H1 (cell line): ENCODE measurements around the gene CLP1. TPM values are rescaled to one million over a fixed set of nuclear protein-coding genes. Genes with fewer than 3 reads are reported as not detected.

Experiments used
- CTCF ChIA-PET: fragments of 300-600 bp; sonication (Branson Sonifier 250); formaldehyde crosslinking; loops from one replicate; lab custom pipeline; 2021; ENCODE audit not compliant: partially characterized antibody; lab: Charles Lee
- POLR2A ChIA-PET: fragments of 300-600 bp; sonication (Branson Sonifier 250); formaldehyde crosslinking; loops from one replicate; lab custom pipeline; 2021; ENCODE audit warnings: inconsistent platforms; ENCODE audit not compliant: partially characterized antibody; lab: Charles Lee
- DNase-seq, 2 experiments: peaks; one replicate each; pipeline versions ENCODE4 v3.0.0 to v3.0.0-alpha.2; 2010 to 2022; ENCODE audit warnings: low spot score in 2 of 2, low read depth in 1 of 2, mixed read lengths in 1 of 2
- FAIRE-seq: peaks from 2 replicates; lab custom pipeline; 2011; peaks lifted over from hg19 to GRCh38; lab: Jason Lieb, UNC
- H2AFZ ChIP-seq: 2 replicates; pipeline ENCODE4 v1.8.1; 2012; ENCODE audit warnings: low read length, inconsistent platforms
- H2AK5ac ChIP-seq: 2 replicates; pipeline ENCODE4 v1.6.1; 2013; ENCODE audit warnings: low read depth, low read length
- H2BK120ac ChIP-seq: replicated peaks from 2 replicates; pipeline ENCODE3; 2013; ENCODE audit warnings: low read depth, low read length, inconsistent platforms
- H2BK12ac ChIP-seq: 2 replicates; pipeline ENCODE4 v1.6.1; 2013; ENCODE audit warnings: low read depth, low read length
- H2BK15ac ChIP-seq: 2 replicates; pipeline ENCODE4 v1.6.1; 2013; ENCODE audit warnings: low read length
- H2BK20ac ChIP-seq: 2 replicates; pipeline ENCODE4 v1.6.1; 2013; ENCODE audit warnings: low read length
- H2BK5ac ChIP-seq: 2 replicates; pipeline ENCODE4 v1.6.1; 2013; ENCODE audit warnings: low read depth, low read length
- H3K14ac ChIP-seq: 2 replicates; pipeline ENCODE4 v1.6.1; 2013; ENCODE audit warnings: inconsistent platforms; ENCODE audit not compliant: insufficient read length
- H3K18ac ChIP-seq: 2 replicates; pipeline ENCODE4 v1.6.1; 2013; ENCODE audit warnings: low read length; ENCODE audit errors: extremely low read depth
- H3K23ac ChIP-seq: 2 replicates; pipeline ENCODE4 v1.6.1; 2013; ENCODE audit warnings: inconsistent platforms; ENCODE audit not compliant: insufficient read length
- H3K23me2 ChIP-seq: 2 replicates; pipeline ENCODE4 v1.6.1; 2013; ENCODE audit warnings: low read depth, low read length
- H3K27ac ChIP-seq: 2 replicates; pipeline ENCODE4 v1.6.1; 2011; ENCODE audit warnings: low read depth, low read length, inconsistent platforms
- H3K27me3 ChIP-seq, 4 experiments: replicated peaks in 1 of 4; 1 replicate in 1 of 4; 2 replicates in 3 of 4; pipeline versions ENCODE4 v1.6.1 to v1.8.1; 2011 to 2013; ENCODE audit warnings: low read length in 3 of 4, mild to moderate bottlenecking in 3 of 4, inconsistent platforms in 2 of 4, mixed read lengths in 2 of 4, moderate library complexity in 1 of 4; ENCODE audit not compliant: control insufficient read depth in 3 of 4, insufficient read depth in 3 of 4; ENCODE audit errors: extremely low read depth in 1 of 4
- H3K36me3 ChIP-seq, 4 experiments: 2 replicates each; pipeline versions ENCODE4 v1.6.1 to v1.8.1; 2011 to 2013; ENCODE audit warnings: mild to moderate bottlenecking in 4 of 4, low read length in 3 of 4, moderate library complexity in 2 of 4, control low read depth in 1 of 4, inconsistent platforms in 1 of 4; ENCODE audit not compliant: insufficient read depth in 4 of 4, control insufficient read depth in 2 of 4
- H3K4ac ChIP-seq: replicated peaks from 2 replicates; pipeline ENCODE3; 2013; ENCODE audit warnings: low read length, low read depth, mixed read lengths, inconsistent platforms; ENCODE audit not compliant: insufficient read length
- H3K4me1 ChIP-seq, 4 experiments: replicated peaks in 1 of 4; 1 replicate in 1 of 4; 2 replicates in 3 of 4; pipeline versions ENCODE4 v1.6.1 to v1.8.1; 2011 to 2013; ENCODE audit warnings: low read length in 3 of 4, inconsistent platforms in 2 of 4, mixed read lengths in 1 of 4; ENCODE audit not compliant: insufficient read depth in 4 of 4, control insufficient read depth in 3 of 4
- H3K4me2 ChIP-seq, 2 experiments: 2 replicates each; pipeline versions ENCODE4 v1.6.1 to v1.8.1; 2011 to 2013; ENCODE audit warnings: low read depth in 2 of 2, low read length in 2 of 2, control low read depth in 1 of 2, inconsistent platforms in 1 of 2, mild to moderate bottlenecking in 1 of 2; ENCODE audit not compliant: insufficient read depth in 1 of 2
- H3K4me3 ChIP-seq, 4 experiments: fragments of 200-600, 300-600 bp in 1 of 4; sonication (generic), shearing (Covaris generic), sonication (Bioruptor Twin) in 1 of 4; 2 replicates each; pipeline versions ENCODE4 v1.5.1 to v1.8.1; 2011 to 2016; ENCODE audit warnings: low read length in 4 of 4, low read depth in 3 of 4, control low read depth in 2 of 4, inconsistent platforms in 2 of 4, mild to moderate bottlenecking in 2 of 4, mixed read lengths in 1 of 4, moderate library complexity in 1 of 4; ENCODE audit not compliant: insufficient read depth in 2 of 4; ENCODE audit errors: extremely low read depth in 1 of 4
- H3K56ac ChIP-seq: replicated peaks from 2 replicates; pipeline ENCODE3; 2013; ENCODE audit warnings: low read depth, mild to moderate bottlenecking, mixed read lengths, low read length, inconsistent platforms; ENCODE audit not compliant: insufficient read length
- H3K79me1 ChIP-seq: 2 replicates; pipeline ENCODE4 v1.6.1; 2013; ENCODE audit warnings: low read depth, low read length, control low read depth
- H3K79me2 ChIP-seq, 2 experiments: 2 replicates each; pipeline versions ENCODE4 v1.6.1 to v1.8.1; 2012 to 2013; ENCODE audit warnings: low read length in 2 of 2, mild to moderate bottlenecking in 2 of 2, inconsistent platforms in 1 of 2; ENCODE audit not compliant: insufficient read depth in 2 of 2, control insufficient read depth in 1 of 2
- H3K9ac ChIP-seq, 4 experiments: replicated peaks in 1 of 4; 1 replicate in 1 of 4; 2 replicates in 3 of 4; pipeline versions ENCODE4 v1.6.1 to v1.8.1; 2011 to 2013; ENCODE audit warnings: low read depth in 3 of 4, low read length in 3 of 4, control low read depth in 2 of 4, mild to moderate bottlenecking in 2 of 4, moderate library complexity in 2 of 4, inconsistent platforms in 1 of 4; ENCODE audit errors: extremely low read depth in 1 of 4
- H3K9me3 ChIP-seq, 2 experiments: 2 replicates each; pipeline versions ENCODE4 v1.6.1 to v1.8.1; 2012 to 2013; ENCODE audit warnings: mild to moderate bottlenecking in 2 of 2, moderate library complexity in 2 of 2, control low read depth in 1 of 2, inconsistent platforms in 1 of 2, low read depth in 1 of 2, low read length in 1 of 2, mixed read lengths in 1 of 2; ENCODE audit not compliant: insufficient read depth in 2 of 2
- H4K20me1 ChIP-seq, 2 experiments: replicated peaks in 1 of 2; 2 replicates each; pipeline versions ENCODE3 to v1.8.1; 2011 to 2013; ENCODE audit warnings: inconsistent platforms in 2 of 2, low read length in 2 of 2, mild to moderate bottlenecking in 1 of 2; ENCODE audit not compliant: insufficient read depth in 2 of 2, control insufficient read depth in 1 of 2
- H4K5ac ChIP-seq: 2 replicates; pipeline ENCODE4 v1.6.1; 2013; ENCODE audit warnings: low read length, low read depth, mixed read lengths, inconsistent platforms; ENCODE audit not compliant: insufficient read length
- H4K8ac ChIP-seq: 2 replicates; pipeline ENCODE4 v1.8.0; 2013; ENCODE audit warnings: mild to moderate bottlenecking, moderate library complexity, low read length, inconsistent platforms; ENCODE audit not compliant: insufficient read depth; ENCODE audit errors: extremely low read depth
- H4K91ac ChIP-seq: replicated peaks from 2 replicates; pipeline ENCODE3; 2013; ENCODE audit warnings: low read length, mixed read lengths, inconsistent platforms; ENCODE audit not compliant: insufficient read length
- CREB1 ChIP-seq: IDR thresholded peaks from 2 replicates; pipeline ENCODE4 v1.6.1; 2012; ENCODE audit warnings: inconsistent platforms
- CTCF ChIP-seq, 3 experiments: IDR thresholded peaks; 1 replicate in 2 of 3; 2 replicates in 1 of 3; pipeline versions ENCODE4 v1.5.1 to v1.6.1; 2011; ENCODE audit warnings: low read length in 3 of 3, mild to moderate bottlenecking in 3 of 3, inconsistent platforms in 2 of 3, low read depth in 1 of 3, moderate library complexity in 1 of 3; ENCODE audit not compliant: insufficient read depth in 1 of 3; ENCODE audit errors: control extremely low read depth in 1 of 3
- E2F6 ChIP-seq: IDR thresholded peaks from 2 replicates; pipeline ENCODE4 v1.6.1; 2012; ENCODE audit warnings: inconsistent platforms
- EP300 ChIP-seq, 2 experiments: IDR thresholded peaks; 1 replicate in 1 of 2; 2 replicates in 1 of 2; pipeline ENCODE4 v1.6.1; 2011 to 2012; ENCODE audit warnings: low read depth in 2 of 2, low read length in 2 of 2, mild to moderate bottlenecking in 2 of 2, borderline replicate concordance in 1 of 2, inconsistent platforms in 1 of 2, moderate library complexity in 1 of 2
- POLR2A ChIP-seq, 2 experiments: IDR thresholded peaks; 1 replicate in 1 of 2; 2 replicates in 1 of 2; pipeline ENCODE4 v1.6.1; 2011; ENCODE audit warnings: low read depth in 2 of 2, low read length in 2 of 2, mild to moderate bottlenecking in 2 of 2; ENCODE audit errors: control extremely low read depth in 1 of 2
- SIRT6 ChIP-seq: IDR thresholded peaks from one replicate; pipeline ENCODE4 v1.7.1; 2012; ENCODE audit warnings: low read length, inconsistent platforms
- TBP ChIP-seq: IDR thresholded peaks from 2 replicates; pipeline ENCODE4 v1.6.1; 2011; ENCODE audit warnings: low read depth, low read length, improper control_type of control experiment
- TEAD4 ChIP-seq: IDR thresholded peaks from 2 replicates; pipeline ENCODE4 v1.6.1; 2012; ENCODE audit warnings: low read depth, low read length, inconsistent platforms, mixed read lengths
- WGBS, 2 experiments: shearing (Covaris generic) in 1 of 2; methylation state at CpG; one replicate each; pipeline versions ENCODE4 v1.1.6 to v1.1.7; 2013 to 2015; ENCODE audit warnings: low lambda C conversion rate in 2 of 2, mixed read lengths in 2 of 2, inconsistent platforms in 1 of 2, low coverage in 1 of 2, missing lambda C conversion rate in 1 of 2; ENCODE audit not compliant: insufficient replicate concordance in 2 of 2, insufficient coverage in 1 of 2, insufficient read length in 1 of 2; ENCODE audit errors: extremely low coverage in 1 of 2, missing lambda C conversion rate in 1 of 2; 5-methylcytosine and 5-hydroxymethylcytosine counted together
- polyA plus RNA-seq, 7 experiments: library from polyadenylated mRNA; depleted of rRNA in 3 of 7; stranded (reverse) in 5 of 7; unstranded in 2 of 7; fragments of >200 nt in 5 of 7; fragments of 200-250 nt in 2 of 7; gene quantifications; 1 replicate in 5 of 7; 2 replicates in 1 of 7; 4 replicates in 1 of 7; pipeline versions ENCODE4 v1.2.1 to v1.2.3, GENCODE V29; 2011 to 2013; ENCODE audit warnings: missing spikeins in 2 of 7, mixed read lengths in 2 of 7
- total RNA-seq: library from RNA; stranded (reverse); fragmentation: NEBNext Ultra II Directional; extraction: Animal tissue kit (Norgen Biotek cat#: 25700); gene quantifications from 2 replicates; pipeline ENCODE4 v1.2.1, GENCODE V29; 2021

Gene CLP1
- total and polyA plus RNA-seq, 2 of the 8 experiments (the other 6 are each of a cell fraction or from before 2014, with no cell fraction given): 29.4 to 29.9 TPM

- Histone ChIP-seq H3K27me3 (no peaks in the 10 kb centered on the region), H4K91ac (peak within 1 kb of the TSS; percentile 97), H2AFZ (peak within 1 kb of the TSS; percentile 89), H3K79me1 (no peaks in the 10 kb centered on the region), H3K56ac (peak within 1 kb of the TSS; percentile 90), H3K27ac (peak within 1 kb of the TSS; percentile 99), H4K20me1 (no peaks in the 10 kb centered on the region), H3K23ac (no peak within 1 kb of the TSS), H2BK5ac (peak within 1 kb of the TSS; percentile 99), H3K4me2 (peak within 1 kb of the TSS; percentile 82 to 87), H3K79me2 (peaks cover 9 to 41% of the 10 kb centered on the region in 2 experiments), H3K23me2 (peaks cover 4% of the 10 kb centered on the region), H2BK15ac (peak within 1 kb of the TSS; percentile 97; the same call in 1 of the 2 replicates), H3K4me3 (peak within 1 kb of the TSS; percentile 90 to 95 (median 94)), H3K4me1 (peaks cover 0 to 7% (median 2%) of the 10 kb centered on the region in 4 experiments; a peak in 3 of 7 replicates), H3K36me3 (peaks cover 9 to 13% (median 10%) of the 10 kb centered on the region in 4 experiments), H3K9ac (peak within 1 kb of the TSS; percentile 91 to 99 (median 98)), H2AK5ac (no peak within 1 kb of the TSS), H3K14ac (no peak within 1 kb of the TSS), H3K18ac (peak within 1 kb of the TSS; percentile 78), H2BK120ac (peak within 1 kb of the TSS; percentile 84), H3K9me3 (no peaks in the 10 kb centered on the region), H2BK12ac (peak within 1 kb of the TSS; percentile 99; the same call in 1 of the 2 replicates), H4K8ac (peak within 1 kb of the TSS; percentile 97), H4K5ac (peak within 1 kb of the TSS; percentile 89), H2BK20ac (peak within 1 kb of the TSS; percentile 92; the same call in 1 of the 2 replicates), H3K4ac (peak within 1 kb of the TSS; percentile 40)
- POLR2A ChIA-PET: interaction anchor here (0.6 to 5.4 kb wide), 11 partner anchors 11 to 114 kb away, joined by 3 to 79 read pairs (median 5); partner anchors contain the start of genes CLP1, UBE2L6 and YPEL4
- DNase-seq: peak; percentile 97
- no peak for FAIRE-seq
- 0% methylated on average over 46 of the region's 96 CpGs; no CpG with 5 or more reads in 1 of the 2 experiments for WGBS, 2 experiments
- CTCF ChIA-PET: interaction anchor here (0.6 to 1.4 kb wide), 3 partner anchors 10 to 174 kb away, joined by 4 read pairs; no protein-coding TSS in a partner anchor
- TF ChIP-seq TBP: peak; percentile 64
- peak; percentile 14 to 46 (median 37); a peak in 2 of 4 replicates for TF ChIP-seq CTCF (IDR thresholded peaks at IDR 0.05; ENCODE audit: control extremely low read depth in 1 of 3, insufficient read depth in 1 of 3, low read depth in 1 of 3, low read length in 3 of 3)
- TF ChIP-seq EP300 (IDR thresholded peaks at IDR 0.05; ENCODE audit: borderline replicate concordance in 1 of 2, low read depth in 2 of 2, low read length in 2 of 2): 0 out of 3 replicates have a peak, but pooled peaks of 1 of the 2 experiments have one; percentile 27
- no peak for TF ChIP-seq TEAD4
- no peak for TF ChIP-seq SIRT6
- TF ChIP-seq E2F6: peak; percentile 53; the same call in 1 of the 2 replicates
- peak; percentile 58; the same call in 1 of the 2 replicates for TF ChIP-seq CREB1
- peak; percentile 20 to 92; a peak in 2 of 3 replicates for TF ChIP-seq POLR2A (IDR thresholded peaks at IDR 0.05; ENCODE audit: control extremely low read depth in 1 of 2, low read depth in 2 of 2, low read length in 2 of 2)
Measured at GRCh38 chr11:57667736-57668433, 10.3 kb downstream of the CLP1 start, which contains the start of gene ZDHHC5. TSS of gene ZDHHC5 (plus strand) at chr11:57668114. CDS start at chr11:57673091, 4,977 bp downstream.
